Spleen (tissue), 11 donors: ENCODE results near the gene TBC1D2. TPM values are rescaled to one million over a fixed set of nuclear protein-coding genes. Genes with fewer than 3 reads are reported as not detected.

Source experiments
- DNase-seq: peaks from one replicate; pipeline ENCODE4 v3.0.0-alpha.2; 2020
- H3K27ac ChIP-seq, 8 donors: fragments of 200-600 bp; sonication (generic) in 7 of 8; 1 replicate in 4 of 8; 2 replicates in 4 of 8; pipeline versions ENCODE4 v1.5.0 to v1.8.0; 2016 to 2021; ENCODE audit warnings: inconsistent platforms in 4 of 8, mild to moderate bottlenecking in 4 of 8, moderate library complexity in 1 of 8
- H3K27me3 ChIP-seq, 7 donors: fragments of 200-600 bp; sonication (generic) in 6 of 7; replicated peaks in 1 of 7; 1 replicate in 4 of 7; 2 replicates in 3 of 7; pipeline versions ENCODE4 v1.5.0 to v1.8.0; 2016 to 2021; ENCODE audit warnings: inconsistent platforms in 3 of 7, mild to moderate bottlenecking in 1 of 7
- H3K36me3 ChIP-seq, 6 donors: fragments of 200-600 bp; sonication (generic) in 5 of 6; 1 replicate in 4 of 6; 2 replicates in 2 of 6; pipeline versions ENCODE4 v1.5.0 to v1.8.0; 2016 to 2021; ENCODE audit warnings: inconsistent platforms in 2 of 6
- H3K4me1 ChIP-seq, 6 donors: fragments of 200-600 bp; sonication (generic) in 5 of 6; 1 replicate in 3 of 6; 2 replicates in 3 of 6; pipeline versions ENCODE4 v1.5.0 to v1.8.0; 2016 to 2021; ENCODE audit warnings: inconsistent platforms in 3 of 6
- H3K4me3 ChIP-seq, 8 donors: fragments of 200-600 bp; sonication (generic) in 7 of 8; 1 replicate in 4 of 8; 2 replicates in 4 of 8; pipeline versions ENCODE4 v1.5.0 to v1.8.0; 2016 to 2021; ENCODE audit warnings: inconsistent platforms in 4 of 8, mild to moderate bottlenecking in 4 of 8, moderate library complexity in 2 of 8
- H3K9me3 ChIP-seq, 8 donors: fragments of 200-600 bp; sonication (generic) in 7 of 8; 1 replicate in 4 of 8; 2 replicates in 4 of 8; pipeline versions ENCODE4 v1.5.0 to v1.8.0; 2016 to 2021; ENCODE audit warnings: inconsistent platforms in 4 of 8
- POLR2A ChIP-seq, 3 donors: fragments of 450-650 bp; IDR thresholded peaks; one replicate each; pipeline ENCODE4 v1.5.1; 2017; ENCODE audit warnings: antibody characterized with exemption in 3 of 3, mild to moderate bottlenecking in 1 of 3
- POLR2AphosphoS5 ChIP-seq, 3 donors: sonication (generic); formaldehyde crosslinking; IDR thresholded peaks; one replicate each; pipeline ENCODE4 v1.5.1; 2017; ENCODE audit warnings: antibody characterized with exemption in 3 of 3
- WGBS, 5 donors: extraction: QIAGEN DNeasy Blood & Tissue Kit in 3 of 5; methylation state at CpG; one replicate each; pipeline versions ENCODE4 v1.1.5 to v1.1.7; 2013 to 2018; 5-methylcytosine and 5-hydroxymethylcytosine counted together
- intact Hi-C: fragments of 100-400 bp; cut with DNase I; formaldehyde crosslinking; loops from one replicate; pipeline ENCODE4 v1.15.0; 2023; ENCODE audit warnings: low total_unique reads
- polyA plus RNA-seq, 3 donors: library from polyadenylated mRNA; stranded (reverse); fragments of 200-250 nt; gene quantifications; one replicate each; pipeline ENCODE4 v1.2.1, GENCODE V29; 2013
- total RNA-seq, 7 donors: library from RNA; depleted of rRNA in 3 of 7; stranded (reverse); fragments of >200 nt in 3 of 7; fragmentation: NEBNext Ultra II Directional in 4 of 7; extraction: Animal tissue kit (Norgen Biotek cat#: 25700) in 4 of 7; gene quantifications; one replicate each; pipeline versions ENCODE4 v1.1.0 to v1.2.1, GENCODE V29; 2016 to 2021
- TF ChIP-seq, protein P1 (sequence below), 11 experiments: fragments of 200-600 bp in 7 of 11; fragments of 450-650 bp in 4 of 11; sonication (generic) in 4 of 11; IDR thresholded peaks in 8 of 11; conservative IDR thresholded peaks in 3 of 11; 1 replicate in 7 of 11; 2 replicates in 4 of 11; pipeline versions ENCODE4 v1.4.0 to v1.8.0; 2016 to 2021; ENCODE audit warnings: antibody characterized with exemption in 11 of 11, inconsistent platforms in 4 of 11, mild to moderate bottlenecking in 1 of 11
- donor health status: healthy with polysubstance abuse.
- donor health status: DM: no; HTN: no; CAD: no; lungs with moderate emphysema.
- donor health status: DM: no; HTN: no; CAD: no.
- donor health status: Bipolar disorder and iron deficiency.
- donor health status: healthy.
- donor health status: DM: no; HTN: no; CAD: no.
- donor health status: DM: yes; HTN: yes; CAD: no.

Gene TBC1D2
- total and polyA plus RNA-seq, 10 donors = 2.7 to 27.2 (median 12.4) TPM

DNA sequence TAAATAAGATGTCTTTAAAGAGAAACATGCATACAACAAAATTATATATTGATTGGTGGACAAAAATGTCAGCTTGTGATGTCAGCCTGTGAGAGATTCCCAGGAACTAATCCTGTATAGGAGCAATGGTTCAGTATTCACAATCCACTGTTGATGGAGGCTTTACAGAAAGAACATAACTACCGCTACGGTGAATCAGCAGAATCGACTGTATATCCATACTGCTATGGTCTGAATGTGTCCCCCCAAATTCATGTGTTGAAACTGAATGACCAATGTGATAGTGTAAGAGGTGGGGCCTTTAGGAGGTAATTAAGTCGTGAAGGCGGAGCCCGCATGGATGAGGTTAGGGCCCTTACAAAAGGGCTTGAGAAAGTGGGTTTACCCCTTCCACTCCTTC, 40.4 kb upstream of the TBC1D2 start:
- intact Hi-C loops = no loop called here
- WGBS, 5 donors = 84 to 92% (median 86%) methylated on average over 6 of the region's 6 CpGs
- H3K27ac ChIP-seq = no peak overlapping the region
- no peak overlapping the region for H3K4me3 ChIP-seq
- H3K9me3 ChIP-seq = no peaks in the 10 kb centered on the region
- H3K27me3 ChIP-seq = peaks cover 0 to 13% (median 0%) of the 10 kb centered on the region in 7 donors
- DNase-seq = no peak
- H3K36me3 ChIP-seq = no peaks in the 10 kb centered on the region
- TF ChIP-seq POLR2AphosphoS5 (IDR thresholded peaks at IDR 0.05) (no peak), POLR2A (IDR thresholded peaks at IDR 0.05) (no peak)
- TF ChIP-seq, protein P1, sequence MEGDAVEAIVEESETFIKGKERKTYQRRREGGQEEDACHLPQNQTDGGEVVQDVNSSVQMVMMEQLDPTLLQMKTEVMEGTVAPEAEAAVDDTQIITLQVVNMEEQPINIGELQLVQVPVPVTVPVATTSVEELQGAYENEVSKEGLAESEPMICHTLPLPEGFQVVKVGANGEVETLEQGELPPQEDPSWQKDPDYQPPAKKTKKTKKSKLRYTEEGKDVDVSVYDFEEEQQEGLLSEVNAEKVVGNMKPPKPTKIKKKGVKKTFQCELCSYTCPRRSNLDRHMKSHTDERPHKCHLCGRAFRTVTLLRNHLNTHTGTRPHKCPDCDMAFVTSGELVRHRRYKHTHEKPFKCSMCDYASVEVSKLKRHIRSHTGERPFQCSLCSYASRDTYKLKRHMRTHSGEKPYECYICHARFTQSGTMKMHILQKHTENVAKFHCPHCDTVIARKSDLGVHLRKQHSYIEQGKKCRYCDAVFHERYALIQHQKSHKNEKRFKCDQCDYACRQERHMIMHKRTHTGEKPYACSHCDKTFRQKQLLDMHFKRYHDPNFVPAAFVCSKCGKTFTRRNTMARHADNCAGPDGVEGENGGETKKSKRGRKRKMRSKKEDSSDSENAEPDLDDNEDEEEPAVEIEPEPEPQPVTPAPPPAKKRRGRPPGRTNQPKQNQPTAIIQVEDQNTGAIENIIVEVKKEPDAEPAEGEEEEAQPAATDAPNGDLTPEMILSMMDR (IDR thresholded peaks at IDR 0.05 in 8 of 11, conservative IDR thresholded peaks at IDR 0.05 in 3 of 11) = no peak
- H3K4me1 ChIP-seq = no peaks in the 10 kb centered on the region

DNA sequence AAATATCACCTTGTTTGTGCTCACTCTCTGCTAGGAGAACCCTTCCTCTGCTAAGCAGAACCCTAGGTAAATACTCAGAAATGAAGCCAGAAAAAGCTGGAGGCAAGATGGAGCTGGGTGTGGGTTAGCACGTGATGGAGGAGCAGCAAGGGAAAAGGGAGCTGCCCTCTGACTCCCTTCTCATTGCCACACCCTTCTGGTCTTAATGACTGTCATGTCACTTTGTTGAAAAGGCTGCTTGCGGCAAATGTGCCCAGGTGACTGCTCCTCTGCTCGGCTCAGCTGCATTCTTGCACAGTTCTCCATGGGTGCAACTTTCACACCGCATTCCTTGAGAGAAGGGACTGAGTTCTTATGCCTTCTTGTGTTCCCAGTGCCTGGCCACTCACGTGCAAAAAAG, 36.4 kb upstream of the TBC1D2 start:
- Histone ChIP-seq H3K27ac (no peak overlapping the region), H3K36me3 (no peaks in the 10 kb centered on the region), H3K27me3 (peaks cover 0 to 13% (median 0%) of the 10 kb centered on the region in 7 donors), H3K4me1 (no peaks in the 10 kb centered on the region), H3K4me3 (no peak overlapping the region), H3K9me3 (no peaks in the 10 kb centered on the region)
- intact Hi-C loops = no loop called here
- DNase-seq = no peak
- WGBS, 5 donors = 55 to 79% (median 69%) methylated on average over 5 of the region's 5 CpGs
- TF ChIP-seq, protein P1 (IDR thresholded peaks at IDR 0.05 in 8 of 11, conservative IDR thresholded peaks at IDR 0.05 in 3 of 11) = no peak
- TF ChIP-seq POLR2AphosphoS5 (IDR thresholded peaks at IDR 0.05) (no peak), POLR2A (IDR thresholded peaks at IDR 0.05) (no peak)

DNA sequence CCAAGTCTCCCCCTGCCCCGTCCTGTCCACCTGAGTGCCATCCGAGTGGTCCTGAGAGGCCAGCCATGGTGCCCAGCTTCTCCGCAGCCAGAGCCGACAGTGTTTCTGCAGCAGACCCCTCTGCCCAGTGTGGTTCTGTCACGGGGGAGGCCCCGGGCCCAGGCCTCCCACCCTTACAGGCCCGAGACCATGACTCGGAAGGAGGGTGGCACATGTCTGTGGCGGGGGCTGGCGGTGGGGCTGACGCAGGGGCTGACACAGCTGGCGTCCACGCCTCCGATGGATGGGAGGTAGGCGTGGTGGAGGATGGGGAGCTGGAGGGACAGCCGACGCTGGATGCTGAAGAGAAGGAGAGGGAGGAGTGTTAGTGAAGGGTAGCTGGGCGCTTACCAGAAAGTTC, 35.0 kb upstream of the TBC1D2 start:
- no peaks in the 10 kb centered on the region for H3K4me1 ChIP-seq
- H3K4me3 ChIP-seq = no peak overlapping the region
- TF ChIP-seq POLR2AphosphoS5 (IDR thresholded peaks at IDR 0.05) (no peak), POLR2A (IDR thresholded peaks at IDR 0.05) (no peak)
- TF ChIP-seq, protein P1 (IDR thresholded peaks at IDR 0.05 in 8 of 11, conservative IDR thresholded peaks at IDR 0.05 in 3 of 11) = no peak
- DNase-seq = no peak
- H3K9me3 ChIP-seq = no peaks in the 10 kb centered on the region
- H3K27ac ChIP-seq = no peak overlapping the region
- intact Hi-C loops = no loop called here
- 92 to 95% (median 93%) methylated on average over 18 of the region's 18 CpGs for WGBS, 5 donors
- H3K36me3 ChIP-seq = no peaks in the 10 kb centered on the region
- peaks cover 0 to 10% (median 0%) of the 10 kb centered on the region in 7 donors for H3K27me3 ChIP-seq

DNA sequence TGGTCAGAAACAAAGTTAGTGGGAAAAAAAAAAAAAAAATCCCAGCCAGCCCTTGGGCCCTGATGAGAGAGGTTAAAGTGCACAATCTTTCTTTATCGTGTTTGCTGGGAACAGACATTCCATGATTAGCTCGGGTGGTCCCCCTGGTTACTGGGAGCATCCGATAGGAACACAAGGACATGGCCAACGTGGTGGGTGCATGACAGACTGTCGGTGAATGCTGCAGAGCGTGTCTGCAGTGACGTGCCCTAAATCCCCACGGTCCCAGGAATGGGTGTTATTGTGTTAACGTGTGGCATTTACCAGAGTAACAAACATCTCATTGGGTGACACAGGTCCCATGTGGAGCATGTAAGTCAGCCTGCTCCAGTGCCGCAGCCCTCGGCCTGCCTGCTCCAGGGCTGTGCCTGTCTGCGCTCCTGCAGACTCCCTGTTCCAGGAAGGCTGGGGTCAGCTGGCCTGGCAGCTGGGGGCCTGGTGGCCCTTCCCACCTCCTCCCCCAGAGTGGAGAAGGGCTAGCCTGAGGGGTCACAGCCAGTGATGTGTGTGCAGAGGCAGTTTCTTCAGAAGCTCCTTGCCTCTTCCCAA, 34.3 kb upstream of the TBC1D2 start:
- Histone ChIP-seq H3K36me3 (no peaks in the 10 kb centered on the region), H3K27me3 (peaks cover 0 to 14% (median 0%) of the 10 kb centered on the region in 7 donors), H3K27ac (no peak overlapping the region), H3K4me3 (no peak overlapping the region), H3K9me3 (no peaks in the 10 kb centered on the region), H3K4me1 (no peaks in the 10 kb centered on the region)
- TF ChIP-seq POLR2A (IDR thresholded peaks at IDR 0.05) (no peak), POLR2AphosphoS5 (IDR thresholded peaks at IDR 0.05) (no peak)
- TF ChIP-seq, protein P1 (IDR thresholded peaks at IDR 0.05 in 8 of 11, conservative IDR thresholded peaks at IDR 0.05 in 3 of 11) = no peak
- intact Hi-C loops = no loop called here
- no peak for DNase-seq
- WGBS, 5 donors = 79 to 87% (median 86%) methylated on average over 12 of the region's 12 CpGs
